Measurements from ENCODE around the gene MEST. TPM values are rescaled to one million over a fixed set of nuclear protein-coding genes. Genes with fewer than 3 reads are reported as not detected.

MEST gene
- total and polyA plus RNA-seq, 10 of the 15 experiments (the other 5 are each of a cell fraction or from before 2014, with no cell fraction given) = 1.0 to 18.2 (median 8.2) TPM

DNA sequence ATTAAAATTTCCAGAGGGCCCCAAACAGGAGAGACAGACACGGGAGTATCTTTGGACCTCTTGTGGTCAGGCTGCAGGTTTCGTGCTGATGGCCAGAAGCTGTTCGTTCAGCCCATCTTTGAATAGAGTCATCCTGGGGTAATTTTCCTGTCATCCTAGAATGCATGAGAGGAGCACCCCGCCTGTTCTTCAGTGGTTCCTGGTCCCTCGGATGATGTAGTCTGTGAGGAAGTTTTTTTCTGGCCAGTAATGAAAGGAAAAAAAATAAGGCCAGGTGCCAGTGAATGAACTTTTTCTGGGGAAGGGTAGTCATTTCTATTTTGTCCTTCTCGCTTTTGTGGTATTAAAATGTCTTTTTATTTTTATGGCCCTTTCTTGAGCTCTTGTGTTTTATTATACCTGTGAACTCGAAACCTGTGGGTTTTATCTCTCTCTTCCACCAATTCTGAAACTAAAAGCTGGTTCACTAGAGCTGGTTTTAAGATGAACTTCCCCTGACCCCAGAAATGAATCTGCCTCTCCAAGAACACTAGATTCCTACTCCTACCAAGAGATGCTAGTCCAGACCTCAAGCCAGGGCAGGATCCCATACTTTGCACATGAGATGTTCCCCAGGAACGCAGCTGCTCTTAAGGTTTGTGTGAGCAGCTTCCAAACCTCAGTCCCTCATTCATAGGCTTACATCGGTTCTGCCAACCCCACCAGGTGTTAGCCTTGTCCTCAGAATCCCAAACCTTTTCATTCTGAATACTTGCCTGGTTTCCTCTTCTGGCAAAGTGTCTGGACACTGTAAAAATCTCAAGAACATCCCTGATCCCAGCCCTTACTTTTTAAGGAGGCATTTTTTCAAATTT, 15.4 kb upstream of the MEST start:
- FAIRE-seq (peak; percentile 18), ATAC-seq (peak; percentile 86), DNase-seq (ENCODE audit: low read depth, low spot score) (peak; percentile 32)
- H2AFZ ChIP-seq (ENCODE audit: control insufficient read depth, low read depth, low read length) = 0 out of 2 replicates have a peak overlapping the region, but pooled peaks have one; percentile 2
- peak overlapping the region; percentile 63 for H3K27ac ChIP-seq (ENCODE audit: control insufficient read depth, insufficient read depth)
- no peaks in the 10 kb centered on the region for H3K79me2 ChIP-seq (ENCODE audit: control insufficient read depth, insufficient read depth, low read length)
- H3K27me3 ChIP-seq (replicated peaks in 1 of 2; ENCODE audit: control insufficient read depth in 2 of 2, insufficient read depth in 2 of 2, low read length in 1 of 2) = no peaks in the 10 kb centered on the region
- no peaks in the 10 kb centered on the region for H3K36me3 ChIP-seq (ENCODE audit: control insufficient read depth in 2 of 2, insufficient read depth in 2 of 2, low read length in 1 of 2)
- WGBS (ENCODE audit: insufficient coverage, insufficient replicate concordance, low lambda C conversion rate, missing lambda C conversion rate) = 22% methylated on average over 9 of the region's 9 CpGs
- no peak overlapping the region for H3K4me3 ChIP-seq
- no TSS peak for BruUV-seq (replicated peaks)
- ChIA-PET POLR2A (no interaction called here), RAD21 (ENCODE audit: unreplicated experiment) (interaction anchor here (1.0 to 1.3 kb wide), 2 partner anchors 10 to 109 kb away, joined by 3 to 5 read pairs; no protein-coding TSS in a partner anchor), SMC1A (ENCODE audit: uncharacterized antibody, unreplicated experiment) (interaction anchor here (0.9 to 1.8 kb wide), 7 partner anchors 8 to 233 kb away, joined by 3 to 7 read pairs (median 5); no protein-coding TSS in a partner anchor), CTCF (interaction anchor here (1.7 to 2.1 kb wide), 2 partner anchors 8 to 11 kb away, joined by 4 to 12 read pairs; no protein-coding TSS in a partner anchor)
- H4K20me1 ChIP-seq (ENCODE audit: control insufficient read depth, insufficient read depth) = no peaks in the 10 kb centered on the region
- H3K9me3 ChIP-seq (replicated peaks; ENCODE audit: control insufficient read depth, insufficient read depth, low read length) = no peaks in the 10 kb centered on the region; the same call in 2 of the 3 replicates
- intact Hi-C loops (cut with micrococcal nuclease; ENCODE audit: unreplicated experiment) = no loop called here
- in situ Hi-C loops (cut with MboI) = no loop called here
- H3K4me2 ChIP-seq (ENCODE audit: control insufficient read depth, insufficient read depth) = peak overlapping the region; percentile 67
- peak overlapping the region; percentile 33 for H3K9ac ChIP-seq (ENCODE audit: control insufficient read depth, insufficient read depth, low read length)
- H3K4me1 ChIP-seq (ENCODE audit: control insufficient read depth, insufficient read depth, low read length) = peaks cover 11% of the 10 kb centered on the region; the same call in 1 of the 2 replicates
- TF ChIP-seq, protein P1, sequence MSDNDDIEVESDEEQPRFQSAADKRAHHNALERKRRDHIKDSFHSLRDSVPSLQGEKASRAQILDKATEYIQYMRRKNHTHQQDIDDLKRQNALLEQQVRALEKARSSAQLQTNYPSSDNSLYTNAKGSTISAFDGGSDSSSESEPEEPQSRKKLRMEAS (IDR thresholded peaks at IDR 0.05; ENCODE audit: low read depth, low read length) = no peak
- no peak for TF ChIP-seq CHD1 (IDR thresholded peaks at IDR 0.05; ENCODE audit: low read depth, low read length)
- no peak for TF ChIP-seq TCF3 (IDR thresholded peaks at IDR 0.05; ENCODE audit: borderline replicate concordance, insufficient read depth, low read depth, low read length)
- TF ChIP-seq PRDM15 (CRISPR knock-in tag; IDR thresholded peaks at IDR 0.05) = no peak
- peak; percentile 64 for TF ChIP-seq NFIC (IDR thresholded peaks at IDR 0.05; ENCODE audit: low read depth, low read length)
- TF ChIP-seq ZNF622 (IDR thresholded peaks at IDR 0.05) = no peak
- TF ChIP-seq, protein P2, sequence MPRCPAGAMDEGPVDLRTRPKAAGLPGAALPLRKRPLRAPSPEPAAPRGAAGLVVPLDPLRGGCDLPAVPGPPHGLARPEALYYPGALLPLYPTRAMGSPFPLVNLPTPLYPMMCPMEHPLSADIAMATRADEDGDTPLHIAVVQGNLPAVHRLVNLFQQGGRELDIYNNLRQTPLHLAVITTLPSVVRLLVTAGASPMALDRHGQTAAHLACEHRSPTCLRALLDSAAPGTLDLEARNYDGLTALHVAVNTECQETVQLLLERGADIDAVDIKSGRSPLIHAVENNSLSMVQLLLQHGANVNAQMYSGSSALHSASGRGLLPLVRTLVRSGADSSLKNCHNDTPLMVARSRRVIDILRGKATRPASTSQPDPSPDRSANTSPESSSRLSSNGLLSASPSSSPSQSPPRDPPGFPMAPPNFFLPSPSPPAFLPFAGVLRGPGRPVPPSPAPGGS (IDR thresholded peaks at IDR 0.05; ENCODE audit: borderline replicate concordance, insufficient read depth, low read depth, low read length, poor library complexity, severe bottlenecking) = no peak
- TF ChIP-seq, protein P3, sequence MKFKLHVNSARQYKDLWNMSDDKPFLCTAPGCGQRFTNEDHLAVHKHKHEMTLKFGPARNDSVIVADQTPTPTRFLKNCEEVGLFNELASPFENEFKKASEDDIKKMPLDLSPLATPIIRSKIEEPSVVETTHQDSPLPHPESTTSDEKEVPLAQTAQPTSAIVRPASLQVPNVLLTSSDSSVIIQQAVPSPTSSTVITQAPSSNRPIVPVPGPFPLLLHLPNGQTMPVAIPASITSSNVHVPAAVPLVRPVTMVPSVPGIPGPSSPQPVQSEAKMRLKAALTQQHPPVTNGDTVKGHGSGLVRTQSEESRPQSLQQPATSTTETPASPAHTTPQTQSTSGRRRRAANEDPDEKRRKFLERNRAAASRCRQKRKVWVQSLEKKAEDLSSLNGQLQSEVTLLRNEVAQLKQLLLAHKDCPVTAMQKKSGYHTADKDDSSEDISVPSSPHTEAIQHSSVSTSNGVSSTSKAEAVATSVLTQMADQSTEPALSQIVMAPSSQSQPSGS (IDR thresholded peaks at IDR 0.05; ENCODE audit: low read length) = 0 out of 2 replicates have a peak, but pooled peaks have one; percentile 46
- TF ChIP-seq, protein P4, sequence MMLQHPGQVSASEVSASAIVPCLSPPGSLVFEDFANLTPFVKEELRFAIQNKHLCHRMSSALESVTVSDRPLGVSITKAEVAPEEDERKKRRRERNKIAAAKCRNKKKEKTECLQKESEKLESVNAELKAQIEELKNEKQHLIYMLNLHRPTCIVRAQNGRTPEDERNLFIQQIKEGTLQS (IDR thresholded peaks at IDR 0.05; ENCODE audit: borderline replicate concordance, extremely low read depth, low read depth, low read length) = no peak
- no peak for TF ChIP-seq RCOR1 (conservative IDR thresholded peaks at IDR 0.05; ENCODE audit: low read depth, low read length)
- no peak for TF ChIP-seq ESRRA (IDR thresholded peaks at IDR 0.05; ENCODE audit: low read length)
- no peak for TF ChIP-seq RFX5 (IDR thresholded peaks at IDR 0.05; ENCODE audit: low read depth, low read length)

Data from GM12878 (cell line).